Sigmoid colon (tissue), 7 donors: ENCODE results near the gene LHX3. TPM values are rescaled to one million over a fixed set of nuclear protein-coding genes. Genes with fewer than 3 reads are reported as not detected.

Experiments used
- DNase-seq: peaks from one replicate; pipeline ENCODE4 v3.0.0-alpha.2; 2019
- H3K27ac ChIP-seq, 4 donors: fragments of 200-600 bp; sonication (generic); one replicate each; pipeline ENCODE4 v1.5.1; 2016 to 2019; ENCODE audit warnings: mild to moderate bottlenecking in 1 of 4
- H3K27me3 ChIP-seq, 3 donors: fragments of 200-600 bp; sonication (generic); one replicate each; pipeline ENCODE4 v1.5.1; 2019; ENCODE audit warnings: mild to moderate bottlenecking in 1 of 3
- H3K36me3 ChIP-seq, 4 donors: fragments of 200-600 bp; sonication (generic); one replicate each; pipeline ENCODE4 v1.5.1; 2016 to 2019
- H3K4me1 ChIP-seq, 4 donors: fragments of 200-600 bp; sonication (generic); one replicate each; pipeline ENCODE4 v1.5.1; 2017 to 2019
- H3K4me3 ChIP-seq, 4 donors: fragments of 200-600 bp; sonication (generic); one replicate each; pipeline ENCODE4 v1.5.1; 2017 to 2019; ENCODE audit warnings: mild to moderate bottlenecking in 2 of 4, moderate library complexity in 1 of 4
- H3K9me3 ChIP-seq, 4 donors: fragments of 200-600 bp in 3 of 4; sonication (generic) in 3 of 4; one replicate each; pipeline versions ENCODE4 v1.5.1 to v1.6.1; 2013 to 2019
- EP300 ChIP-seq, 4 donors: sonication (generic); formaldehyde crosslinking; IDR thresholded peaks; one replicate each; pipeline ENCODE4 v1.6.1; 2017; ENCODE audit warnings: antibody characterized with exemption in 4 of 4
- POLR2A ChIP-seq, 2 donors: fragments of 450-650 bp; IDR thresholded peaks; one replicate each; pipeline ENCODE4 v1.6.1; 2016; ENCODE audit warnings: antibody characterized with exemption in 2 of 2, mild to moderate bottlenecking in 2 of 2, moderate library complexity in 2 of 2
- POLR2AphosphoS5 ChIP-seq, 4 donors: sonication (generic); formaldehyde crosslinking; IDR thresholded peaks; one replicate each; pipeline ENCODE4 v1.6.1; 2017; ENCODE audit warnings: antibody characterized with exemption in 4 of 4
- WGBS, 2 donors: extraction: QIAGEN DNeasy Blood & Tissue Kit; methylation state at CpG; one replicate each; pipeline ENCODE4 v1.1.7; 2013; 5-methylcytosine and 5-hydroxymethylcytosine counted together
- intact Hi-C: fragments of 100-400 bp; cut with DNase I; formaldehyde crosslinking; loops from one replicate; pipeline ENCODE4 v1.15.1; 2023
- polyA plus RNA-seq, 3 donors: library from polyadenylated mRNA; stranded (reverse); fragments of 200-250 nt; gene quantifications; one replicate each; pipeline ENCODE4 v1.2.3, GENCODE V29; 2013
- total RNA-seq, 4 donors: library from RNA; depleted of rRNA; stranded (reverse); fragments of >200 nt; gene quantifications; one replicate each; pipeline ENCODE4 v1.1.0, GENCODE V29; 2016
- TF ChIP-seq, protein P1 (sequence below), 4 experiments: fragments of 450-650 bp in 3 of 4; fragments of 200-600 bp in 1 of 4; IDR thresholded peaks; one replicate each; pipeline ENCODE4 v1.5.1; 2016 to 2019; ENCODE audit warnings: antibody characterized with exemption in 4 of 4, mild to moderate bottlenecking in 3 of 4, moderate library complexity in 2 of 4
- donor health status: healthy with polysubstance abuse.
- donor health status: Bipolar disorder and iron deficiency.
- donor health status: healthy.

Gene LHX3
- total and polyA plus RNA-seq, 7 donors: not detected

GRCh38 chr9:136179761-136180160 is 25.2 kb downstream of the LHX3 start:
- TF ChIP-seq POLR2AphosphoS5 (IDR thresholded peaks at IDR 0.05) (no peak), EP300 (IDR thresholded peaks at IDR 0.05) (no peak), POLR2A (IDR thresholded peaks at IDR 0.05) (no peak)
- TF ChIP-seq, protein P1, sequence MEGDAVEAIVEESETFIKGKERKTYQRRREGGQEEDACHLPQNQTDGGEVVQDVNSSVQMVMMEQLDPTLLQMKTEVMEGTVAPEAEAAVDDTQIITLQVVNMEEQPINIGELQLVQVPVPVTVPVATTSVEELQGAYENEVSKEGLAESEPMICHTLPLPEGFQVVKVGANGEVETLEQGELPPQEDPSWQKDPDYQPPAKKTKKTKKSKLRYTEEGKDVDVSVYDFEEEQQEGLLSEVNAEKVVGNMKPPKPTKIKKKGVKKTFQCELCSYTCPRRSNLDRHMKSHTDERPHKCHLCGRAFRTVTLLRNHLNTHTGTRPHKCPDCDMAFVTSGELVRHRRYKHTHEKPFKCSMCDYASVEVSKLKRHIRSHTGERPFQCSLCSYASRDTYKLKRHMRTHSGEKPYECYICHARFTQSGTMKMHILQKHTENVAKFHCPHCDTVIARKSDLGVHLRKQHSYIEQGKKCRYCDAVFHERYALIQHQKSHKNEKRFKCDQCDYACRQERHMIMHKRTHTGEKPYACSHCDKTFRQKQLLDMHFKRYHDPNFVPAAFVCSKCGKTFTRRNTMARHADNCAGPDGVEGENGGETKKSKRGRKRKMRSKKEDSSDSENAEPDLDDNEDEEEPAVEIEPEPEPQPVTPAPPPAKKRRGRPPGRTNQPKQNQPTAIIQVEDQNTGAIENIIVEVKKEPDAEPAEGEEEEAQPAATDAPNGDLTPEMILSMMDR (IDR thresholded peaks at IDR 0.05): no peak
- H3K27ac ChIP-seq: no peak overlapping the region
- WGBS, 2 donors: 92 to 95% methylated on average over 13 of the region's 13 CpGs
- H3K4me3 ChIP-seq: no peak overlapping the region
- intact Hi-C loops: no loop called here
- H3K9me3 ChIP-seq: no peaks in the 10 kb centered on the region
- DNase-seq: no peak
- H3K4me1 ChIP-seq: no peaks in the 10 kb centered on the region
- peaks cover 0 to 41% (median 7%) of the 10 kb centered on the region in 3 donors for H3K27me3 ChIP-seq
- H3K36me3 ChIP-seq: no peaks in the 10 kb centered on the region

DNA sequence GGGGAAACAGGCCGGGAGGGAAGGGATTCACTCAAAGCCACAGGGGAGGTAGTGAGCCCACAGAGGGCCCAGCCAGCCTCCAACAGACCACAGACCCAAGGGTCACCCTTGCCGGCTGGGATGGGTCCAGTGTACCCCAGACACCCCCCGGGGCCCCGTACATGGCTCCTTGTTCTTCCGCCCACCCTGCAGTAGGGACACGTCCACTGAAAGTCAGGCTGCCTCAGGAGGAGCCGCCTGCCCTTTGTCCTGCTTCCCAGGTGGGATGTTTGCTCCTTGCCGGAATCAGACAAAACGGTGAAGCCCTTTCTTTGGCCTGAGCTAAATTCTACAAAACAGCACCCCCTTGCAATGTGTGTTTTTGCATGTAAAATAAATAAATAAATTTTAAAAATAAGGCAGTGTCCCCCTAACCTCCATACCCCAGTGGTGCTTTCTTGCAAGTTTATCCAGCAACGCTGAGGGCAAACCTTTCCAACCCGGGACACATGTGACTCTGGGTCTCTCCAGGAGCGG is 25.8 kb downstream of the LHX3 start:
- Histone ChIP-seq H3K4me3 (no peak overlapping the region), H3K4me1 (no peaks in the 10 kb centered on the region), H3K9me3 (no peaks in the 10 kb centered on the region), H3K36me3 (no peaks in the 10 kb centered on the region), H3K27ac (no peak overlapping the region), H3K27me3 (peaks cover 0 to 39% (median 5%) of the 10 kb centered on the region in 3 donors)
- 32 to 62% methylated on average over 12 of the region's 12 CpGs for WGBS, 2 donors
- intact Hi-C loops: no loop called here
- TF ChIP-seq EP300 (IDR thresholded peaks at IDR 0.05) (no peak), POLR2AphosphoS5 (IDR thresholded peaks at IDR 0.05) (no peak), POLR2A (IDR thresholded peaks at IDR 0.05) (no peak)
- TF ChIP-seq, protein P1 (IDR thresholded peaks at IDR 0.05): no peak
- no peak for DNase-seq

GRCh38 chr9:136178773-136179075 is 26.2 kb downstream of the LHX3 start:
- intact Hi-C loops: no loop called here
- Histone ChIP-seq H3K4me3 (no peak overlapping the region), H3K36me3 (no peaks in the 10 kb centered on the region), H3K9me3 (no peaks in the 10 kb centered on the region), H3K4me1 (no peaks in the 10 kb centered on the region), H3K27me3 (peaks cover 0 to 39% (median 5%) of the 10 kb centered on the region in 3 donors), H3K27ac (no peak overlapping the region)
- TF ChIP-seq, protein P1 (IDR thresholded peaks at IDR 0.05): no peak
- TF ChIP-seq POLR2A (IDR thresholded peaks at IDR 0.05) (no peak), EP300 (IDR thresholded peaks at IDR 0.05) (no peak), POLR2AphosphoS5 (IDR thresholded peaks at IDR 0.05) (no peak)
- no peak for DNase-seq
- WGBS, 2 donors: 21 to 48% methylated on average over 8 of the region's 8 CpGs

DNA sequence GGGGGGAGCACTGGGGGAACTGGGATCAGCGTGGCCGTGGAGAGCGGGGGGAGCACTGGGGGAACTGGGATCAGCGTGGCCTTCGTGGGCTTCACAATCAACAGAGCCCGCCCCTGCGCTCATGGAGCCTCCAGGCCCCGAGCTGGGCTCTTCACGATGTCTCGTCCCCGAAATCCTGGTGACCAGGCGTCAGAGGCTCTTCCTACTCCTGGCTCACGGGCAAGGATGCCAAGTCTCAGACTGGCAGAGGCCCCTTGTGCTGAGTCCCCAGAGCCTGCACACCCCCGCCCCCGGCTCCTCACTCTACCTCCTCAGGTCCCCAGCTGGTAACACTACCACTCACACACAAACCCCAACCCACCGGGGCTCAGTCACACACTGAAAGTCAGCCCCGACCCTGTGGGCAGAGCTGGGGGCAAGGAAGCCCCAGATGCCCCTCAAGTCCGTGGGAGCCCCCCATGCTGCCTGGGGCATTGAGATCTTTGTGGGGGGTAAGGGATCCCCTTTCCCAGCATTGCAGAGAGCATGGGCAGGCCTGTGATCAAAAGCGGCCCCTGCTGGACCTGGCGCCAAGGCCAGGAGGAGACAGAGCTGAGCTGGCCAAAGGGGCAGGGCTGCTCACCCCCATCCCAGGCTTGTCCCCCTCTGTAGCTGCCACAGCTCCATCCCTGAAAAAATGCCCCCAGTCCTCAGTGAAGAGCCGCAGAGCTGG is 26.7 kb downstream of the LHX3 start:
- 78 to 88% methylated on average over 21 of the region's 21 CpGs for WGBS, 2 donors
- Histone ChIP-seq H3K9me3 (no peaks in the 10 kb centered on the region), H3K27me3 (peaks cover 0 to 39% (median 5%) of the 10 kb centered on the region in 3 donors), H3K27ac (no peak overlapping the region), H3K4me3 (no peak overlapping the region), H3K36me3 (no peaks in the 10 kb centered on the region), H3K4me1 (no peaks in the 10 kb centered on the region)
- intact Hi-C loops: no loop called here
- DNase-seq: no peak
- TF ChIP-seq EP300 (IDR thresholded peaks at IDR 0.05) (no peak), POLR2AphosphoS5 (IDR thresholded peaks at IDR 0.05) (no peak), POLR2A (IDR thresholded peaks at IDR 0.05) (no peak)
- TF ChIP-seq, protein P1 (IDR thresholded peaks at IDR 0.05): no peak
